GM19467 (cell line): ENCODE results near the gene ZSWIM9.
"Not testable (repeated sequence)": the region's sequence is repeated elsewhere in the genome, so short reads cannot be mapped to it uniquely, and the experiment has no call there.

Source experiments
- ATAC-seq: cut with Tn5 transposase; IDR thresholded peaks from one replicate; pipeline ENCODE4 v1.9.1; 2021; ENCODE audit warnings: mild to moderate bottlenecking, moderate library complexity; ENCODE audit not compliant: unreplicated experiment

The ZSWIM9 gene

DNA sequence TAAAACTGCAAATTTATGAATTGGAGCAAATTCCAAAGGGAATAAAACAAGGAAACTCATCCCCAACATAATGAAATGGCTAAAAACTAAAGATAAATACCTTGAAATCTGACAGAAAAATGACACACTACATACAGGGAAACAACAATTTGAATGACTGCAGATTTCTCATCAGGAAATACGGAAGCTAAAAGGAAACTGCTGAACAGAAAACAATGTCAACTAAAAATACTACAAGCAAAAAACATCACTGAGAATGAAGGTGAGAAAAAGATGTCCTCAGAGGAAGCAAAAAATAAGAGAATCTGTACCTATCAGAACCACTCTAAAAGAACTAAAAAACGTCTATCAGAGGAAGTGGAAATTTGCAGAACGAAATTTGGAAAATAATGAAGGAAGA, 39.5 kb downstream of the ZSWIM9 start:
- ATAC-seq = no peak

- ATAC-seq = no peak
These were observed 43.5 kb downstream of the ZSWIM9 start for GRCh38 chr19:48213959-48214358.

GRCh38 chr19:48216933-48217332, 46.5 kb downstream of the ZSWIM9 start:
- no peak for ATAC-seq

- ATAC-seq = no peak
These were observed 48.5 kb downstream of the ZSWIM9 start for GRCh38 chr19:48218997-48219396.

- not testable (repeated sequence) for ATAC-seq
These were observed 50.3 kb downstream of the ZSWIM9 start for GRCh38 chr19:48220784-48221183.

DNA sequence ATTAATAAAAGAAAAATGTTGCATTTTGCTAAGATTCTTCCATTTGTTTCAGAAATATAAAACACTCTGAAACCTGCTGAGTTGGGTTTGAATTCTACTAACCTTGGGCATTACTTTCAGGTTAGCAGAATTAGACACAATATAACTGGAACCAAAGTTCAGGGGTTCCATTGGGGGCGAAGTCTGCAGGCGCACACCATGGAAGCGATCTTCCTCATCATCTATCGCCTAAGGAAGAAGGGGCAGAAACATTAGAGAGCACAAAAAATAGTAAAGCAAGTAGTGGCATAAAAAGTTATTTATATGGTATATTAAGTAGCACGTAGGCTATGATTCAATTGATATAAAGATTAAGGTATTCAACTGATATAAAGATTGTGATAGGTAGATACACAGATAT, 51.1 kb downstream of the ZSWIM9 start:
- ATAC-seq = no peak

GRCh38 chr19:48230555-48231129, 60.2 kb downstream of the ZSWIM9 start:
- no peak for ATAC-seq

DNA sequence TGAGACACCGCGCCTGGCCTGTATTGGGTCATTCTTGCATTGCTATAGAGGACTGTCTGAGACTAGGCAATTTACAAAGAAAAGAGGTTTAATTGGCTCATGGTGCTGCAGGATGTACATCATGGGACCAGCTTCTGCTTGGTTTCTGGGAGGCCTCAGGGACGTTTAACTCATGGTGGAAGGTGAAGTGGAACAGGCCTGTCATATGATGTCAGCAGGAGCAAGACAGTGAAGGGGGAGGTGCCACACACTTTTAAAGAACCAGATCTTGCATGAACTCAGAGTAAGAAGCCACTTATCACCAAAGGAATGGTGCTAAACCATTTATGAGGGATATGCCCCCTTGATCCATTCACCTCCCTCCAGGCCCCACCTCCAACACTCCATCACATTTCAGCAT, 66.6 kb downstream of the ZSWIM9 start:
- no peak for ATAC-seq

DNA sequence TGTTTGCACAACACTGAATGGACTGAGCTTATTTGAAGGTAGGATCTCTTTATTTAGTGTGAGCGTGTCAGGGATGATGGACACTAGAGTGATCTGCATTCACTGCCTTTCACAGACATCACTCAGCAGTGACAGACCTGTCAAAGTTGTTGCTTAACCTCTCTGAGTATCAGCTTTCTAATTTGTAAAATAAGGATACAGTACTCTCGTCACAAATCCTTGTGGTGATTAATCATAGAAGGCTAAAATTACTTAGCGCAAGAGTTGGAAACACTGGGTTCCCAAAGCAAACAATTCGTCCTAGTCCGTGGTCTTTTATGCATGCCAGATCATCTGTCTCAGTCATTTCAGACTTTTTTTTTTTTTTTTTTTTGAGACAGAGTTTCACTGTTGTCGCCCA, 68.6 kb downstream of the ZSWIM9 start:
- no peak for ATAC-seq

DNA sequence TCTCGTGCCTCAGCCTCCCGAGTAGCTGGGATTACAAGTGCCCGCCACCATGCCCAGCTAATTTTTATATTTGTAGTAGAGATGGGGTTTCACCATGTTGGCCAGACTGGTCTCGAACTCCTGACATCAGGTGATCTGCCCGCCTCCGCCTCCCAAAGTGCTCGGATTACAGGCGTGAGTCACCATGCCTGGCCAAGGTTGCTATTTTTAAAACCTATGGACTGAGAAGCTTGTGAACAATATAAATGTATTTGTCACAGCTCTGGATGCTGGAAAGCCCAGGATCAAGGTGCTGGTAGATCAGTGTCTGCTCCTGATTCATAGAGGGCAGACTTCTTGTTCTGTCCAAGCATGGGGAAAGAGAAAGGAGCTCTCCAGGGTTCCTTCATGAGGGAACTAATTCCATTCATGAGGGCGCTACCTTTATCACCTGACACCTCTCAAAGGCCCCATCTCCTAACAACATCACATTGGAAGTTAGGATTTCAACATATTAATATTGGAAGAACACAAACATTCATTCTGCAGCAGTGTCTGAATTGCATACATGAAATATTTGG, 69.2 kb downstream of the ZSWIM9 start:
- ATAC-seq = no peak

GRCh38 chr19:48241771-48242170, 71.3 kb downstream of the ZSWIM9 start:
- ATAC-seq = not testable (repeated sequence)

- ATAC-seq = no peak
These were observed 73.8 kb downstream of the ZSWIM9 start for GRCh38 chr19:48244281-48244680.

DNA sequence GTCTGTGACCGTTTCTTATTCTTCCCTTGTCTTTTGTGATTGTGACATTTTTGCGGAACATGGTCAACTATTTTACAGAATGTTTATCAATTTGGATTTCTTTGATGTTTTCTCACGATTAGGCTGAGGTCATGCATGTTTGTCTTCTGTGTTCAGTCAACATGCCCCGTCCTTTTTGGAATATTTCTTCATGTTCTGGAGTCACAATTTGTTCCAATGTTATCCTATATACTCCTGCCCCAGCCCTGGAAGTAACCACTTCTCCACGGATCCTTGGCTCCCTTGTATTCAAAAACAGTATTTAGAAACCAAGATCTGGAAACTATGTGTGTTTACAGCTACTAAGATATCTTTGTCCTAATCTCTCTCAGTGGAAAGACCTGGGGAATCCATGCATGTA, 75.6 kb downstream of the ZSWIM9 start:
- no peak for ATAC-seq

- ATAC-seq = no peak
These were observed 76.7 kb downstream of the ZSWIM9 start for GRCh38 chr19:48247212-48247611.
